HCT116 (cell line): ENCODE results near the gene TSC22D4. TPM values are rescaled to one million over a fixed set of nuclear protein-coding genes. Genes with fewer than 3 reads are reported as not detected.
"Not testable (repeated sequence)": the region's sequence is repeated elsewhere in the genome, so short reads cannot be mapped to it uniquely, and the experiment has no call there.

Source experiments
- ATAC-seq: fragments of 200-7000 bp; cut with Tn5 transposase; 2 replicates; pipeline ENCODE4 v1.9.1; 2020; ENCODE audit warnings: mild to moderate bottlenecking, moderate library complexity
- BruUV-seq: library from RNA; stranded (reverse); fragments of 400-500 nt; replicated peaks from 2 replicates; lab custom pipeline; 2021; lab: Mats Ljungman, UMichigan
- CTCF ChIA-PET: fragments of 300-600 bp; sonication (Branson Sonifier 250); formaldehyde crosslinking; loops from one replicate; lab custom pipeline; 2021; ENCODE audit warnings: antibody characterized with exemption; lab: Charles Lee
- POLR2A ChIA-PET: fragments of 300-600, 350-600 bp; sonication (Branson Sonifier 250); formaldehyde crosslinking; loops from one replicate; lab custom pipeline; 2021; ENCODE audit warnings: antibody characterized with exemption; lab: Charles Lee
- RAD21 ChIA-PET, 2 experiments: fragments of 300-600 bp; sonication (Branson Sonifier 250); formaldehyde crosslinking; loops; one replicate each; lab custom pipeline; 2023; ENCODE audit warnings: low total read pairs in 2 of 2; ENCODE audit not compliant: uncharacterized antibody in 2 of 2, unreplicated experiment in 2 of 2, low non-redundant PET in 1 of 2; lab: Charles Lee
- DNase-seq: peaks from one replicate; pipeline ENCODE4 v3.0.0-alpha.2; 2010; ENCODE audit warnings: low read depth, low spot score
- H2AFZ ChIP-seq: fragments of 200-600 bp; shearing (Covaris generic), sonication (generic); 2 replicates; pipeline ENCODE4 v1.6.1; 2017; ENCODE audit warnings: low read depth, mixed run types, mixed read lengths, antibody characterized with exemption, low read length; ENCODE audit not compliant: poor library complexity, severe bottlenecking
- H3K27ac ChIP-seq: 2 replicates; pipeline ENCODE4 v1.5.1; 2012; ENCODE audit warnings: low read depth, low read length
- H3K27me3 ChIP-seq: fragments of 200-600 bp; sonication (generic); 2 replicates; pipeline ENCODE4 v1.6.1; 2016; ENCODE audit warnings: mixed run types, low read length, mixed read lengths; ENCODE audit not compliant: insufficient read depth
- H3K36me3 ChIP-seq, 2 experiments: fragments of 200-500 bp in 1 of 2; fragments of 200-600 bp in 1 of 2; sonication (Bioruptor generic) in 1 of 2; sonication (generic) in 1 of 2; 2 replicates each; pipeline versions ENCODE4 v1.5.1 to v1.6.1; 2014 to 2016; ENCODE audit warnings: low read length in 2 of 2, inconsistent platforms in 1 of 2, mixed read lengths in 1 of 2, mixed run types in 1 of 2; ENCODE audit not compliant: insufficient read depth in 2 of 2, control insufficient read depth in 1 of 2
- H3K4me1 ChIP-seq, 2 experiments: fragments of 200-600 bp in 1 of 2; sonication (generic) in 1 of 2; 2 replicates each; pipeline versions ENCODE4 v1.5.1 to v1.6.1; 2012 to 2017; ENCODE audit warnings: low read length in 2 of 2, inconsistent platforms in 1 of 2, mild to moderate bottlenecking in 1 of 2, mixed read lengths in 1 of 2, mixed run types in 1 of 2, moderate library complexity in 1 of 2; ENCODE audit not compliant: insufficient read depth in 2 of 2, control insufficient read depth in 1 of 2
- H3K4me2 ChIP-seq: fragments of 200-600 bp; sonication (generic); 2 replicates; pipeline ENCODE4 v1.6.1; 2017; ENCODE audit warnings: mixed run types, low read length, mixed read lengths
- H3K4me3 ChIP-seq, 2 experiments: fragments of 200-600 bp in 1 of 2; sonication (generic) in 1 of 2; replicated peaks in 1 of 2; 2 replicates each; pipeline ENCODE4 v1.5.1; 2011 to 2016; ENCODE audit warnings: low read length in 2 of 2, control low read depth in 1 of 2, low read depth in 1 of 2, mild to moderate bottlenecking in 1 of 2, mixed read lengths in 1 of 2, mixed run types in 1 of 2
- H3K79me2 ChIP-seq: fragments of 200-600 bp; sonication (generic); 2 replicates; pipeline ENCODE4 v1.6.1; 2017; ENCODE audit warnings: mild to moderate bottlenecking, mixed run types, low read length, moderate library complexity, mixed read lengths; ENCODE audit not compliant: insufficient read depth
- H3K9ac ChIP-seq: fragments of 200-600 bp; sonication (generic); 2 replicates; pipeline ENCODE4 v1.6.1; 2016; ENCODE audit warnings: low read length, mixed read lengths
- H3K9me2 ChIP-seq: fragments of 200-600 bp; sonication (generic), shearing (Covaris generic); 2 replicates; pipeline ENCODE4 v1.6.1; 2017; ENCODE audit warnings: mixed run types, mild to moderate bottlenecking, moderate library complexity; ENCODE audit not compliant: insufficient read depth
- H3K9me3 ChIP-seq, 2 experiments: fragments of 200-500 bp in 1 of 2; fragments of 200-600 bp in 1 of 2; sonication (Bioruptor generic) in 1 of 2; sonication (generic) in 1 of 2; 2 replicates each; pipeline ENCODE4 v1.6.1; 2014 to 2017; ENCODE audit warnings: low read length in 2 of 2, mixed read lengths in 2 of 2, inconsistent platforms in 1 of 2, low read depth in 1 of 2, mild to moderate bottlenecking in 1 of 2, mixed run types in 1 of 2, moderate library complexity in 1 of 2; ENCODE audit not compliant: control insufficient read depth in 1 of 2, insufficient read depth in 1 of 2
- H4K20me1 ChIP-seq: fragments of 200-600 bp; sonication (generic), shearing (Covaris generic); 2 replicates; pipeline ENCODE4 v1.6.1; 2017; ENCODE audit warnings: mixed run types, mild to moderate bottlenecking, moderate library complexity; ENCODE audit not compliant: insufficient read depth
- ATF3 ChIP-seq: IDR thresholded peaks from 2 replicates; pipeline ENCODE4 v1.6.1; 2012
- CBX3 ChIP-seq: IDR thresholded peaks from 2 replicates; pipeline ENCODE4 v1.6.1; 2012; ENCODE audit warnings: low read depth
- EGR1 ChIP-seq: IDR thresholded peaks from 2 replicates; pipeline ENCODE4 v1.6.1; 2012; ENCODE audit warnings: low read depth
- ELF1 ChIP-seq: IDR thresholded peaks from 2 replicates; pipeline ENCODE4 v1.6.1; 2012; ENCODE audit warnings: low read depth, borderline replicate concordance
- EZH2phosphoT487 ChIP-seq: fragments of 200-600 bp; IDR thresholded peaks from 2 replicates; pipeline ENCODE4 v1.6.1; 2018; ENCODE audit warnings: antibody characterized with exemption, borderline replicate concordance
- MAX ChIP-seq: IDR thresholded peaks from 2 replicates; pipeline ENCODE4 v1.6.1; 2012
- POLR2A ChIP-seq: IDR thresholded peaks from 2 replicates; pipeline ENCODE4 v1.7.0; 2011; ENCODE audit warnings: borderline replicate concordance; ENCODE audit not compliant: insufficient read depth, insufficient read length; ENCODE audit errors: extremely low read depth
- POLR2AphosphoS5 ChIP-seq: IDR thresholded peaks from 2 replicates; pipeline ENCODE4 v1.6.1; 2011; ENCODE audit warnings: mild to moderate bottlenecking, low read depth, low read length, moderate library complexity
- RAD21 ChIP-seq: IDR thresholded peaks from 2 replicates; pipeline ENCODE4 v1.6.1; 2012; ENCODE audit warnings: low read depth, mild to moderate bottlenecking
- SP1 ChIP-seq: IDR thresholded peaks from 2 replicates; pipeline ENCODE4 v1.6.1; 2012; ENCODE audit warnings: low read depth
- SRF ChIP-seq: IDR thresholded peaks from 2 replicates; pipeline ENCODE4 v1.6.1; 2012; ENCODE audit warnings: low read depth
- TCF7L2 ChIP-seq: IDR thresholded peaks from 2 replicates; pipeline ENCODE4 v1.7.0; 2011; ENCODE audit warnings: borderline replicate concordance, inconsistent platforms; ENCODE audit not compliant: insufficient read depth, insufficient read length; ENCODE audit errors: extremely low read depth
- intact Hi-C: fragments of 100-400 bp; cut with micrococcal nuclease; formaldehyde crosslinking; loops from 2 replicates; pipeline ENCODE4 v1.10.0; 2022
- total RNA-seq: library from RNA; stranded (reverse); gene quantifications from one replicate; pipeline ENCODE4 v1.2.1, GENCODE V29; 2021; ENCODE audit not compliant: unreplicated experiment

Gene TSC22D4
- total RNA-seq, 1 experiment from 2014 or later, result 36.9 TPM

GRCh38 chr7:100455206-100455605 lies 23.8 kb downstream of the TSC22D4 start:
- intact Hi-C loops, result no loop called here
- H3K9ac ChIP-seq, result no peak overlapping the region

GRCh38 chr7:100453854-100454253 lies 25.2 kb downstream of the TSC22D4 start:
- H2AFZ ChIP-seq, H3K27me3 ChIP-seq, H3K27ac ChIP-seq, H3K4me3 ChIP-seq, RAD21 ChIA-PET, ATAC-seq, DNase-seq, intact Hi-C loops, H3K79me2 ChIP-seq, H3K4me2 ChIP-seq, H3K9ac ChIP-seq, H3K36me3 ChIP-seq, H3K9me3 ChIP-seq, H4K20me1 ChIP-seq, H3K9me2 ChIP-seq, BruUV-seq: not testable (repeated sequence)
- ChIA-PET CTCF (interaction anchor here (1.5 kb wide), 1 partner anchor 12 kb away, joined by 3 read pairs; no protein-coding TSS in a partner anchor), POLR2A (interaction anchor here (0.7 to 2.4 kb wide), 3 partner anchors 17 to 105 kb away, joined by 3 to 8 read pairs (median 3); partner anchors contain the start of gene ZCWPW1)
- peaks cover 6 to 27% of the 10 kb centered on the region in 2 experiments; a peak in 3 of 4 replicates for H3K4me1 ChIP-seq

More at GRCh38 chr7:100455206-100455605, 23.8 kb downstream of the TSC22D4 start:
- H3K4me3 ChIP-seq, result no peak overlapping the region
- POLR2A ChIA-PET, result interaction anchor here (1.2 to 2.4 kb wide), 2 partner anchors 24 to 26 kb away, joined by 5 to 8 read pairs; partner anchors contain the start of genes TSC22D4 and ZCWPW1
- RAD21 ChIA-PET, result no interaction called here
- DNase-seq (no peak), ATAC-seq (no peak)
- H3K4me1 ChIP-seq, result peaks cover 6 to 25% of the 10 kb centered on the region in 2 experiments; a peak in 3 of 4 replicates
- H3K36me3 ChIP-seq, result no peaks in the 10 kb centered on the region
- CTCF ChIA-PET, result interaction anchor here (1.0 to 1.5 kb wide), 2 partner anchors 10 to 11 kb away, joined by 3 read pairs; no protein-coding TSS in a partner anchor
- H2AFZ ChIP-seq, result no peak overlapping the region
- no TSS peak for BruUV-seq
- no peak overlapping the region for H3K27ac ChIP-seq
- no peaks in the 10 kb centered on the region for H4K20me1 ChIP-seq
- no peaks in the 10 kb centered on the region for H3K9me2 ChIP-seq
- H3K9me3 ChIP-seq, result no peaks in the 10 kb centered on the region
- TF ChIP-seq EZH2phosphoT487 (no peak), POLR2AphosphoS5 (no peak), ATF3 (no peak), ELF1 (no peak), POLR2A (no peak), MAX (no peak), SP1 (no peak), CBX3 (no peak), RAD21 (no peak), EGR1 (no peak), SRF (no peak), TCF7L2 (no peak)
- H3K27me3 ChIP-seq, result no peaks in the 10 kb centered on the region
- no peak overlapping the region for H3K4me2 ChIP-seq
- H3K79me2 ChIP-seq, result no peaks in the 10 kb centered on the region
